Body of pancreas (tissue), 4 donors: ENCODE results near the gene TRAF1.

Source experiments
- CTCF ChIP-seq, 7 experiments: fragments of 450-650 bp in 4 of 7; fragments of 200-600 bp in 3 of 7; sonication (generic) in 3 of 7; IDR thresholded peaks; one replicate each; pipeline ENCODE4 v1.5.1; 2016 to 2019; ENCODE audit warnings: antibody characterized with exemption in 7 of 7
- POLR2A ChIP-seq, 3 donors: fragments of 450-650 bp; IDR thresholded peaks; one replicate each; pipeline ENCODE4 v1.6.1; 2016; ENCODE audit warnings: antibody characterized with exemption in 3 of 3, mild to moderate bottlenecking in 2 of 3

- no peak for TF ChIP-seq CTCF (IDR thresholded peaks at IDR 0.05)
- TF ChIP-seq POLR2A (IDR thresholded peaks at IDR 0.05), result peak in 2 of 3 donors; percentile 36 to 46
Measured at GRCh38 chr9:120925535-120926396, 830 bp downstream of the TRAF1 start.
